Measurements from ENCODE around the gene BPIFB3. TPM values are rescaled to one million over a fixed set of nuclear protein-coding genes. Genes with fewer than 3 reads are reported as not detected.

BPIFB3 gene
- total RNA-seq, 2 donors from 2014 or later, result not detected

- no peaks in the 10 kb centered on the region for H3K9me3 ChIP-seq
- no peak overlapping the region for H3K27ac ChIP-seq
- no peak for DNase-seq (ENCODE audit: low spot score)
- no peaks in the 10 kb centered on the region for H3K27me3 ChIP-seq
- H3K4me1 ChIP-seq, result no peaks in the 10 kb centered on the region
- no peaks in the 10 kb centered on the region for H3K36me3 ChIP-seq
- no peak overlapping the region for H3K4me3 ChIP-seq
- TF ChIP-seq CTCF (IDR thresholded peaks at IDR 0.05), result no peak
Measured at GRCh38 chr20:33026779-33027759, 26.6 kb upstream of the BPIFB3 start.

- Histone ChIP-seq H3K4me1 (no peaks in the 10 kb centered on the region), H3K27ac (no peak overlapping the region), H3K27me3 (no peaks in the 10 kb centered on the region), H3K4me3 (no peak overlapping the region), H3K9me3 (peaks cover 0 to under 1% of the 10 kb centered on the region in 2 donors), H3K36me3 (no peaks in the 10 kb centered on the region)
- no peak for TF ChIP-seq CTCF (IDR thresholded peaks at IDR 0.05)
- no peak for DNase-seq (ENCODE audit: low spot score)
Measured at GRCh38 chr20:33027769-33028751, 25.6 kb upstream of the BPIFB3 start.

- H3K4me1 ChIP-seq, result no peaks in the 10 kb centered on the region
- no peak for TF ChIP-seq CTCF (IDR thresholded peaks at IDR 0.05)
- peaks cover 0 to 6% of the 10 kb centered on the region in 2 donors for H3K9me3 ChIP-seq
- no peak overlapping the region for H3K27ac ChIP-seq
- H3K27me3 ChIP-seq, result no peaks in the 10 kb centered on the region
- DNase-seq (ENCODE audit: low spot score), result no peak
- no peak overlapping the region for H3K4me3 ChIP-seq
- no peaks in the 10 kb centered on the region for H3K36me3 ChIP-seq
Measured at GRCh38 chr20:33028875-33029274, 24.8 kb upstream of the BPIFB3 start.

GRCh38 chr20:33030076-33030475 lies 23.6 kb upstream of the BPIFB3 start:
- H3K4me3 ChIP-seq, result no peak overlapping the region
- no peaks in the 10 kb centered on the region for H3K36me3 ChIP-seq
- DNase-seq (ENCODE audit: low spot score), result no peak

More at GRCh38 chr20:33030076-33030475, 23.6 kb upstream of the BPIFB3 start:
- no peaks in the 10 kb centered on the region for H3K27me3 ChIP-seq
- H3K4me1 ChIP-seq, result no peaks in the 10 kb centered on the region
- no peak overlapping the region for H3K27ac ChIP-seq
- no peak for TF ChIP-seq CTCF (IDR thresholded peaks at IDR 0.05)
- H3K9me3 ChIP-seq, result peaks cover 0 to 6% of the 10 kb centered on the region in 2 donors
